ENCODE measurements around the gene CIROP.
"Not testable (repeated sequence)": the region's sequence is repeated elsewhere in the genome, so short reads cannot be mapped to it uniquely, and the experiment has no call there.

CIROP gene

DNA sequence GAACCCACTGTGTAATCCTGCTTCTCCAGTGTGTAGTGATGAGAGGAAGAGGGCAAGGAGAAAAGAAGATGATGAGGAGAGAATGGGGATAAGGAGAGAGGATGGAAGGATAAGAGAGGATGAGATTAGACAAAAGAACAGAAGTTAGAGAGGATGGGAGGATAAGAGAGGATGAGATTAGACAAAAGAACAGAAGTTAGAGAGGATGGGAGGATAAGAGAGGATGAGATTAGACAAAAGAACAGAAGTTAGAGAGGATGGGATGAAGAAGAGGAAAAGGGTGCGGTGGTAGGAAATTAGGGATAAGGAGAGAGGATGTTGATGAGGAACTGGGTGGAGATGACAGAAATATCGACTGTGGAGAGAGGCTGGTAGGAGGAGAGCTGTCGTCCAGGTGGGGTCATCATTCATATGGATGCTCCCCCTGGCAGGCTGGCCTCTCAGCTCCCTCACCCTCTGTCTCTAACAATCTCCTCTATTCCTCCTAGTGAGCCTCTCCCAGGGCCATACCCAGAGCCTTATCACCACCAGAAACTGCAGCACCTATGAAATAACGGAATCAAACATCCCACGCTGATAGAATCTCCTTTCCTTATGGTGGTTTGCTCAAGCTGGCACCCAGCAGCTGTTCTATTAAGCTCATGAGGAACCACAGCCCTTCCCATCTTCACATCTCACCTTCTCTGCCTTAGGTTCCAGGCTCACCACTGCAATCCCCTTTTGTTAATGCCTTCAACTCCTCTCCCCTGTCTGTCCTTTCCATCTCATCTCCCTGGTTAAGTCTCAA, 6.0 kb upstream of the CIROP start:
- TF ChIP-seq POLR2AphosphoS5 (IDR thresholded peaks at IDR 0.05; ENCODE audit: low read depth, low read length) = no peak
- no peak for TF ChIP-seq POLR2A (IDR thresholded peaks at IDR 0.05; ENCODE audit: low read depth, low read length)
- TF ChIP-seq TAF1 (IDR thresholded peaks at IDR 0.05; ENCODE audit: borderline replicate concordance, low read depth, low read length) = no peak
- FAIRE-seq (no peak), DNase-seq (ENCODE audit: insufficient read length) (no peak)

DNA sequence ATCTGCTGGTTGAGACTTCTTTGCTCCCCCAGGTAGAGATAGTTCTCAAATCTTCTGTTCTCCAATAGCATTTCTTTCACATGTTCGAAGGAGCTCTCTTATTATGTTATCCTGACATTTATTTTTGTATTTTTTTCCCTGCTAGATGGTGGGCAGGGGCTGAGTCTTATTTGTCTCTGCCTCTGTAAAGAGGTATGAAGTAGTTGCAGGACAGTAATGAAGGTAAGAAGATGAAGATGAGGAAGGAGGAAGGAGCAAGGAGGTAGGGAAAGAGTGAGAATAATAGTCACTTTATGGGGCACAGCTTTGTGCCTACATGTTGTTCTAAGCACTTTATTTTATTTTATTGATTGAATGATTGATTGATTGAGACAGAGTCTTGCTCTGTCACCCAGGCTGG, 5.0 kb upstream of the CIROP start:
- FAIRE-seq (no peak), DNase-seq (ENCODE audit: insufficient read length) (no peak)

DNA sequence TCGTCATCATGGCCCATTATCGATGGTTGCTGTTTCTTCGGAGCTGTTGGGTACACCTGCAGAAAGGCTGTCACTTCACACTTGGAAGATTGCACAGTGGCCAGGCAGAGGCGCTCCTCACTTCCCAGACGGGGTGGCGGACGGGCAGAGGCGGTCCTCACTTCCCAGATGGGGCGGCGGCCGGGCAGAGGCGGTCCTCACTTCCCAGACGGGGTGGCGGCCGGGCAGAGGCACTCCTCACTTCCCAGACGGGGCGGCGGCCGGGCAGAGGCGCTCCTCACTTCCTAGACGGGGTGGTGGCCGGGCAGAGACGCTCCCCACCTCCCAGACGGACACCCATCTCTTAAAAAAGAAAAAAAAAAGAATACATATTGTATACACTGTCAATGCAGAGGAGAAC, 3.4 kb upstream of the CIROP start:
- not testable (repeated sequence) for FAIRE-seq; DNase-seq (ENCODE audit: insufficient read length)

More for the DNA sequence above, 5.0 kb upstream of the CIROP start:
- TF ChIP-seq TAF1 (IDR thresholded peaks at IDR 0.05; ENCODE audit: borderline replicate concordance, low read depth, low read length) = no peak
- no peak for TF ChIP-seq POLR2A (IDR thresholded peaks at IDR 0.05; ENCODE audit: low read depth, low read length)
- no peak for TF ChIP-seq POLR2AphosphoS5 (IDR thresholded peaks at IDR 0.05; ENCODE audit: low read depth, low read length)

DNA sequence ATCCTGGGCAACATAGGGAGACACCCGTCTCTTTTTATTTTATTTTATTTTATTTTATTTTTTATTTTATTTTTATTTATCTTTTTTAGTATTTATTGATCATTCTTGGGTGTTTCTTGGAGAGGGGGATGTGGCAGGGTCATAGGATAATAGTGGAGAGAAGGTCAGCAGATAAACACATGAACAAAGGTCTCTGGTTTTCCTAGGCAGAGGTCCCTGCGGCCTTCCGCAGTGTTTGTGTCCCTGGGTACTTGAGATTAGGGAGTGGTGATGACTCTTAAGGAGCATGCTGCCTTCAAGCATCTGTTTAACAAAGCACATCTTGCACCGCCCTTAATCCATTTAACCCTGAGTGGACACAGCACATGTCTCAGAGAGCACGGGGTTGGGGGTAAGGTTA, 2.8 kb upstream of the CIROP start:
- not testable (repeated sequence) for DNase-seq (ENCODE audit: insufficient read length); FAIRE-seq

DNA sequence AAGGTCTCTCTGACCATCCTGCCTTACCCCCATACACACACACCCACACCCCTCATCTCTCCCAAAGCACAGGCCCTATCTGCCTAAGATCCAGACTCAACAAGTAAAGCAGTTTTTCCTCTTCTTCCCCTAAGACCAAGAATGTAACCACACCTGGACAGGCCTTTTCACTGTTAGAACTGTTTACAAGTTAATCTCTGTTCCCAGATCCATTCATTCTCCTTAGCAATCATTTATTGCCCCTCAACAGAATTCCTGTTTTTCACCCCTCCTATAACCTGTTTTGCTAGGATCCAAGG, 1.9 kb upstream of the CIROP start:
- TF ChIP-seq TAF1 (IDR thresholded peaks at IDR 0.05; ENCODE audit: borderline replicate concordance, low read depth, low read length) = no peak
- no peak for TF ChIP-seq POLR2AphosphoS5 (IDR thresholded peaks at IDR 0.05; ENCODE audit: low read depth, low read length)
- TF ChIP-seq POLR2A (IDR thresholded peaks at IDR 0.05; ENCODE audit: low read depth, low read length) = no peak
- FAIRE-seq (no peak), DNase-seq (ENCODE audit: insufficient read length) (no peak)

DNA sequence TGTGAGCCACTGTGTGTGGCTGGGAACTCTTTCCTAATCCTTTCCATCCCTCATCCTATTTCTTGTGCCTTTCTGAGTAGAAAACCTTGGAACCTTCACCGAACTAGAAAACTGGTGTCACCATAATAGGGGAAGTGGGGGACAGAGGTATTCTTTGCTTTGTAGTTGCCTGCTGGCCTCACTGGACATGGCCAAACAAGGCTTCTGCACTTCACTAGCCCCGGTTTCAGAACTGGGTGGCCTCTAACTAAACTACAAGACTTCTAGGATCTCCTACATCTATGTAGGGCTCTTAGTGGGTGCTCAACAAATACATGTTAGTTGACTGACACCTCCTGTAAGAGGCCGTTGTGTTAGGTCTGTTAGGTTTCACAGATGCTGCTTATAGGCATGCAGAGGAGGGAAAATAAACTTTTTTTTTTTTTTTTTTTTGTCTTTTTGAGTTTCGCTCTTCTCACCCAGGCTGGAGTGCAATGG, 597 bp upstream of the CIROP start:
- TF ChIP-seq POLR2AphosphoS5 (IDR thresholded peaks at IDR 0.05; ENCODE audit: low read depth, low read length) (no peak), POLR2A (IDR thresholded peaks at IDR 0.05; ENCODE audit: low read depth, low read length) (no peak), TAF1 (IDR thresholded peaks at IDR 0.05; ENCODE audit: borderline replicate concordance, low read depth, low read length) (no peak)
- FAIRE-seq = no peak
- no peak for DNase-seq (ENCODE audit: insufficient read length)

DNA sequence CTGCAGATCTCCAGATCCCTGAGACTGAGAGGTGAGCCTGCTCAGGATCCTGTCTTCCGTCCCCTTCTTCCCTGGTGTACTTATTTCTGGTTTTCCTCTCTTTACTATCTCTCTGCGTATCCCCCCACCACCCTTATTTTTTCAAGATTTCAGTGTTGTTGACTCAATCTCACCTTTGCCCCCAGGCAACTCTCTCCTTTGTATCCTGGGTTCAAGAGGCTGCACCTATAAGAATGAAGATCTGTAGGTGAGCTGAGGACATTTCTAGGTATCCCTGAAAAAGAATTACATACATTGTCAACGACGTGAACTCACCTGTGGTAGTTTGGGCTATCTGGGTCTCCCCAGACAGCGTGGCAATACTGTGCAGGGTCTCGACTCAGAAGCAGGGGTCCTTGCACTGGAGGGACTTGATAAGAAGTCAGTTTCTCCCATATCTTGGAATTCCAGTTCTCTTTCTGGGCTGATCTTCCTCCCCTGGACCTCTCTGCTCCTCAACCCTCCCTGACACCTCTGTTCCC, 659 bp downstream of the CIROP start:
- DNase-seq (ENCODE audit: insufficient read length) (no peak), FAIRE-seq (no peak)
- TF ChIP-seq POLR2A (IDR thresholded peaks at IDR 0.05; ENCODE audit: low read depth, low read length) (no peak), TAF1 (IDR thresholded peaks at IDR 0.05; ENCODE audit: borderline replicate concordance, low read depth, low read length) (no peak)

DNA sequence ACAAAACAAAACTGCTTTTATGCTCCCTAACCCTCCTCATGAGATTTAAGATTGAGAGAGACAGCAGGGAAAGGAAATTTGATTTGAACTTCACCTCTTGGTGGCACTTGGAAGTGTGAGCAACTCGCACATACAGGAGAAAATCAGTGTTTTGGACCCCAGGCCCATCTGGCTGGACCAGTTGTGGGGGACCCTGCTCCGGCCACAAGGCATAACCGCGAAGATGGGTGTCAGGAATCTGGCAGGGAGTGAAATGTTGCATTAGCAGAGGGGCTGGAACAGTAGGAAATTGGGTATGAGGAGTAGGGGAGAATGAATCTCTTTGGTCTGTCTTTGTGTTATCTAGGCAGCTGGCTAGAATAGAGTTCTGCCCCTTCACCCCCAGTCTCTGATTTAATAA, 1.2 kb downstream of the CIROP start:
- FAIRE-seq (no peak), DNase-seq (ENCODE audit: insufficient read length) (no peak)
- TF ChIP-seq TAF1 (IDR thresholded peaks at IDR 0.05; ENCODE audit: borderline replicate concordance, low read depth, low read length) (no peak), POLR2AphosphoS5 (IDR thresholded peaks at IDR 0.05; ENCODE audit: low read depth, low read length) (no peak), POLR2A (IDR thresholded peaks at IDR 0.05; ENCODE audit: low read depth, low read length) (no peak)

DNA sequence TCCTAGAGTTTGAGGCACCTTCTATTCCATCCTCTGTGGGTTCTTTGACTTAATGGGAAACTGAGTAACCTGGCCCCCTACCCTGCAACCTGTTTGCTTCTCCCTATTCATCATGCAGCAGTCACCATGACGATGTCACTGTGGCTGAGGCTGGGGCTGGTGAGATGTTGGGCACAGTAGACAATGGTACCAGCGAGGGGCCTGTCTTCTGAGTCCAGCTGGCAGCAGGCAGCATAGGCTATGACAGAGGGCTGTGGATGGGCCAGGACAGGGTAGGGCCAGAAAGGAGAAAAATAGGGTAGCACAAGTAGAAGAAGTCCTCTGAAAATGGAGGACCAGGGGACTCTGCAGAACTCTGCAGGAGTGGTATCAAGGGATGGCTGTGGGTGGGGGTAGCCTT, 2.0 kb downstream of the CIROP start:
- FAIRE-seq (no peak), DNase-seq (ENCODE audit: insufficient read length) (no peak)
- no peak for TF ChIP-seq POLR2AphosphoS5 (IDR thresholded peaks at IDR 0.05; ENCODE audit: low read depth, low read length)
- TF ChIP-seq TAF1 (IDR thresholded peaks at IDR 0.05; ENCODE audit: borderline replicate concordance, low read depth, low read length) = no peak
- TF ChIP-seq POLR2A (IDR thresholded peaks at IDR 0.05; ENCODE audit: low read depth, low read length) = no peak

DNA sequence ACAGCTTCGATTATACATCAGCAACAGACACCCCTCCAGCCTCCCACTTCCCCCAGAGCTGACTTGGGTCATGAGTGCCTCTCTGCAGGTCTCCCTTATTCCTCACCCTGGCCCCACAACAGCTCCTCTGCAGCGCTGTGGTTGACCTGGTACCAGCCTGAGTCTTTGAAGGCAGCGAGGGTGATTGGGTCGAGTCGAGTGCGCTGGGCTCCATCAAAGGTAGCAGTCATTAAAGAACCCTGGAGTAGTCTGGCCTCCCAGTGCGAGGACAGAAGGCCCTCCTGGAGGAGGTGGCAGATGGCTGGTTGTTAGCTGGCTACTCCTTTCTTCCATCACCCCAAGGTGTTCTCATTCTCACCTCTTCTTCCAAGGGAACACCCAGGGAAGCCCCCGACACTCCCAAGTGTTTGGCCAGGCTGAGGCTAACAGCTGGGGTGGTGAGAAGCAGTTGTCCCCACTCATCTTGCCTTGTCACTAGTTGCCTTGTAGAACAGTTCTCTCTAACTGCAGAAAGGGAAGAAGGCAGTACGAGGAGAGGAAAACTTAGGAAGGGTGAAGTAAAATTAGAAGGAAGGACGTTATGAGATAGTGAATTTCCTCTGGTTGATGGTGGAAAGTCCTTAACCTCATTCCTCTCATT, 2.7 kb downstream of the CIROP start:
- FAIRE-seq = no peak

DNA sequence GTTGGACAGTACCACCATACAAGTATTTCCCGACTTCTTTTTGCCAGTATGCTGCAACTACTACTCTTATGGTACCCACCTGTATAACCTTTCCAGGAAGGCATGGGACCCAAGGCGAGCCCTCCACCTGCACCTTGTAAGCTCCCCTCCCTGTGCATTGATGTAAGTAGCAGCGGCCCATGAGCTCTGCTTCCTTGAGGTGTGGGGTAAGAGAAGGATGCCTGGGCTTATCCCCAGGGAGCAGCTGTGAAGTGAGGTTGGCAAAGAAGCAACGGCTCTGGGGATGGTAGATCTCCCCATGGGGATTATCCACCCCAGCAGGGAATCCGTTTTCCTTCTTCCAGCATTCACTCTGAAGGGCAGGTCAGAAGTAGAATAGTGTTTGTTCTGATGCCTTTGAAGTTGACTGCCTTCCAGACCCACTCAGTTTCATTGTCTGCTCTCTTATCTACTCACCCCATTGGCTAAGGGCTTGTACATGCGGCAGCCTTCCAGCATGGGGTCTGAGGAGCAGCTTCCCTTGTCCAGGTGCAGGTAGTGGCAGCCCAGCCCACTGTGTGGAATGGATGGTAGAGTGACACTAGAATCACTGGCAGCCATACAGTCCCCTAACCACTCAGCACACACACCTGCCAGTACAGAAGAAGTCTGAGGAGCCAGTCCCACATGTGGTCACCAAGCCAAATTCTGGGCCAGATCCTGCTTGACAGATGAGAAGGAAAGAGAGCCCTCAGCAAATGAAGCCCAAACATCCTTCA, 3.4 kb downstream of the CIROP start:
- no peak for DNase-seq (ENCODE audit: insufficient read length)
- no peak for FAIRE-seq
- TF ChIP-seq TAF1 (IDR thresholded peaks at IDR 0.05; ENCODE audit: borderline replicate concordance, low read depth, low read length) = no peak
- no peak for TF ChIP-seq POLR2A (IDR thresholded peaks at IDR 0.05; ENCODE audit: low read depth, low read length)
- no peak for TF ChIP-seq POLR2AphosphoS5 (IDR thresholded peaks at IDR 0.05; ENCODE audit: low read depth, low read length)

More for the DNA sequence above, 2.7 kb downstream of the CIROP start:
- DNase-seq (ENCODE audit: insufficient read length) = no peak
- TF ChIP-seq POLR2AphosphoS5 (IDR thresholded peaks at IDR 0.05; ENCODE audit: low read depth, low read length) (no peak), TAF1 (IDR thresholded peaks at IDR 0.05; ENCODE audit: borderline replicate concordance, low read depth, low read length) (no peak), POLR2A (IDR thresholded peaks at IDR 0.05; ENCODE audit: low read depth, low read length) (no peak)
